ENCODE measurements around the gene CADM2.

- TF ChIP-seq, protein P1, sequence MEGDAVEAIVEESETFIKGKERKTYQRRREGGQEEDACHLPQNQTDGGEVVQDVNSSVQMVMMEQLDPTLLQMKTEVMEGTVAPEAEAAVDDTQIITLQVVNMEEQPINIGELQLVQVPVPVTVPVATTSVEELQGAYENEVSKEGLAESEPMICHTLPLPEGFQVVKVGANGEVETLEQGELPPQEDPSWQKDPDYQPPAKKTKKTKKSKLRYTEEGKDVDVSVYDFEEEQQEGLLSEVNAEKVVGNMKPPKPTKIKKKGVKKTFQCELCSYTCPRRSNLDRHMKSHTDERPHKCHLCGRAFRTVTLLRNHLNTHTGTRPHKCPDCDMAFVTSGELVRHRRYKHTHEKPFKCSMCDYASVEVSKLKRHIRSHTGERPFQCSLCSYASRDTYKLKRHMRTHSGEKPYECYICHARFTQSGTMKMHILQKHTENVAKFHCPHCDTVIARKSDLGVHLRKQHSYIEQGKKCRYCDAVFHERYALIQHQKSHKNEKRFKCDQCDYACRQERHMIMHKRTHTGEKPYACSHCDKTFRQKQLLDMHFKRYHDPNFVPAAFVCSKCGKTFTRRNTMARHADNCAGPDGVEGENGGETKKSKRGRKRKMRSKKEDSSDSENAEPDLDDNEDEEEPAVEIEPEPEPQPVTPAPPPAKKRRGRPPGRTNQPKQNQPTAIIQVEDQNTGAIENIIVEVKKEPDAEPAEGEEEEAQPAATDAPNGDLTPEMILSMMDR (IDR thresholded peaks at IDR 0.05; ENCODE audit: insufficient read depth, low read depth, low read length), result no peak
- TF ChIP-seq EZH2 (IDR thresholded peaks at IDR 0.05; ENCODE audit: insufficient read depth, low read length), result no peak
Observed at GRCh38 chr3:85487375-85487774, 528.6 kb downstream of the CADM2 start.
